ENCODE data around the gene TMCO4.

DNA sequence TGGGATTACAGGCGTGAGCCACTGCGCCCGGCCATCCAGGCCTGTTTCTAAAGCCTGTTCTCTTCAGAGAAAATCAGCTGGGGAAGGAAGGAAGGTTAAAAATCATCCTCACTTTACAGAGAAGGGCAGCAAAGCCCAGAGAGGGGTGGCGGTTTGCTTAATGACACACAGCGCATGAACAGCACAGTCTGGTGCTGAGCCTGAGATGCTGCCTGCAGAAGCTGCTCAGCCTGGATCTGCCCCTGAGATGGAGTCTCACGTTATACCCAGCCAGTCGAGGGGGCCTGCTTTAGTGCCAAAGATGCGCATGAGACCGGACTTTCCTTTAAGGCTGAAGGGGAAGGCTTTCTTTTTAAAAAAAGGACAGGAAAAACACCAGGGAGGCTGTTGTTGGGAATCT, 113.7 kb downstream of the TMCO4 start:
- TF ChIP-seq, protein P1, sequence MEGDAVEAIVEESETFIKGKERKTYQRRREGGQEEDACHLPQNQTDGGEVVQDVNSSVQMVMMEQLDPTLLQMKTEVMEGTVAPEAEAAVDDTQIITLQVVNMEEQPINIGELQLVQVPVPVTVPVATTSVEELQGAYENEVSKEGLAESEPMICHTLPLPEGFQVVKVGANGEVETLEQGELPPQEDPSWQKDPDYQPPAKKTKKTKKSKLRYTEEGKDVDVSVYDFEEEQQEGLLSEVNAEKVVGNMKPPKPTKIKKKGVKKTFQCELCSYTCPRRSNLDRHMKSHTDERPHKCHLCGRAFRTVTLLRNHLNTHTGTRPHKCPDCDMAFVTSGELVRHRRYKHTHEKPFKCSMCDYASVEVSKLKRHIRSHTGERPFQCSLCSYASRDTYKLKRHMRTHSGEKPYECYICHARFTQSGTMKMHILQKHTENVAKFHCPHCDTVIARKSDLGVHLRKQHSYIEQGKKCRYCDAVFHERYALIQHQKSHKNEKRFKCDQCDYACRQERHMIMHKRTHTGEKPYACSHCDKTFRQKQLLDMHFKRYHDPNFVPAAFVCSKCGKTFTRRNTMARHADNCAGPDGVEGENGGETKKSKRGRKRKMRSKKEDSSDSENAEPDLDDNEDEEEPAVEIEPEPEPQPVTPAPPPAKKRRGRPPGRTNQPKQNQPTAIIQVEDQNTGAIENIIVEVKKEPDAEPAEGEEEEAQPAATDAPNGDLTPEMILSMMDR (IDR thresholded peaks at IDR 0.05; ENCODE audit: extremely low read depth in 1 of 2, insufficient read depth in 1 of 2, low read depth in 1 of 2, low read length in 2 of 2): no peak
- TF ChIP-seq EZH2 (IDR thresholded peaks at IDR 0.05; ENCODE audit: borderline replicate concordance, low read depth, low read length, severe bottlenecking): no peak
- TF ChIP-seq POLR2A (IDR thresholded peaks at IDR 0.05; ENCODE audit: low read depth, low read length): no peak
- TF ChIP-seq POLR2AphosphoS5 (IDR thresholded peaks at IDR 0.05; ENCODE audit: insufficient read depth, low read depth, low read length): no peak
